Pancreas (tissue), 10 donors: ENCODE measurements around the gene LPIN1. TPM values are rescaled to one million over a fixed set of nuclear protein-coding genes. Genes with fewer than 3 reads are reported as not detected.

ENCODE experiments used
- ATAC-seq, 4 donors: fragments of 200-7000 bp; cut with Tn5 transposase; one replicate each; pipeline versions ENCODE4 v1.8.0 to v1.9.1; 2020; ENCODE audit warnings: mild to moderate bottlenecking in 4 of 4, moderate library complexity in 4 of 4
- DNase-seq, 6 donors: peaks; one replicate each; pipeline ENCODE4 v3.0.0-alpha.2; 2020
- FAIRE-seq: peaks from 2 replicates; lab custom pipeline; 2012; peaks lifted over from hg19 to GRCh38; lab: Jason Lieb, UNC
- H3K27ac ChIP-seq, 4 donors: fragments of 200-600 bp; sonication (generic); 1 replicate in 3 of 4; 2 replicates in 1 of 4; pipeline versions ENCODE4 v1.5.0 to v1.8.0; 2020
- H3K27me3 ChIP-seq, 4 donors: fragments of 200-600 bp; one replicate each; pipeline ENCODE4 v1.8.0; 2021
- H3K36me3 ChIP-seq, 3 donors: fragments of 200-600 bp; sonication (generic) in 1 of 3; one replicate each; pipeline versions ENCODE4 v1.5.0 to v1.8.0; 2020 to 2021
- H3K4me1 ChIP-seq, 3 donors: fragments of 200-600 bp; one replicate each; pipeline ENCODE4 v1.8.0; 2021
- H3K4me3 ChIP-seq, 4 donors: fragments of 200-600 bp; sonication (generic) in 2 of 4; one replicate each; pipeline versions ENCODE4 v1.5.0 to v1.8.0; 2020 to 2021
- H3K9me3 ChIP-seq, 4 donors: fragments of 200-600 bp; one replicate each; pipeline ENCODE4 v1.8.0; 2021
- WGBS, 2 donors: extraction: QIAGEN DNeasy Blood & Tissue Kit; methylation state at CpG; one replicate each; pipeline ENCODE4 v1.1.7; 2013; 5-methylcytosine and 5-hydroxymethylcytosine counted together
- intact Hi-C, 3 donors: fragments of 100-400 bp; cut with DNase I; formaldehyde crosslinking; loops; one replicate each; pipeline versions ENCODE4 v1.11.1 to v1.14.2; 2022
- polyA plus RNA-seq, 2 donors: library from polyadenylated mRNA; stranded (reverse); fragments of 200-250 nt; gene quantifications; one replicate each; pipeline ENCODE4 v1.2.3, GENCODE V29; 2013
- total RNA-seq, 6 donors: library from RNA; stranded (reverse); fragmentation: NEBNext Ultra II Directional in 4 of 6; extraction: Animal tissue kit (Norgen Biotek cat#: 25700) in 4 of 6; gene quantifications; one replicate each; pipeline versions ENCODE4 v1.2.1 to v1.2.4, GENCODE V29; 2021 to 2023
- TF ChIP-seq, protein P1 (sequence below), 4 donors: fragments of 200-600 bp; sonication (generic) in 3 of 4; IDR thresholded peaks; one replicate each; pipeline versions ENCODE4 v1.5.0 to v1.8.0; 2021; ENCODE audit warnings: antibody characterized with exemption in 4 of 4
- donor health status: healthy with polysubstance abuse.
- donor health status: DM: no; HTN: no; CAD: no; lungs with moderate emphysema.
- donor health status: DM: no; HTN: no; CAD: no.
- donor health status: control.
- donor health status: control.
- donor health status: Bipolar disorder and iron deficiency.
- donor health status: DM: yes; HTN: yes; CAD: no.
- donor health status: DM: no; HTN: no; CAD: no.
- donor health status: DM: no; HTN: no; CAD: no.
- donor health status: DM: yes; HTN: yes; CAD: no.

LPIN1 gene
- total and polyA plus RNA-seq, 8 donors: 7.4 to 16.5 (median 9.9) TPM

DNA sequence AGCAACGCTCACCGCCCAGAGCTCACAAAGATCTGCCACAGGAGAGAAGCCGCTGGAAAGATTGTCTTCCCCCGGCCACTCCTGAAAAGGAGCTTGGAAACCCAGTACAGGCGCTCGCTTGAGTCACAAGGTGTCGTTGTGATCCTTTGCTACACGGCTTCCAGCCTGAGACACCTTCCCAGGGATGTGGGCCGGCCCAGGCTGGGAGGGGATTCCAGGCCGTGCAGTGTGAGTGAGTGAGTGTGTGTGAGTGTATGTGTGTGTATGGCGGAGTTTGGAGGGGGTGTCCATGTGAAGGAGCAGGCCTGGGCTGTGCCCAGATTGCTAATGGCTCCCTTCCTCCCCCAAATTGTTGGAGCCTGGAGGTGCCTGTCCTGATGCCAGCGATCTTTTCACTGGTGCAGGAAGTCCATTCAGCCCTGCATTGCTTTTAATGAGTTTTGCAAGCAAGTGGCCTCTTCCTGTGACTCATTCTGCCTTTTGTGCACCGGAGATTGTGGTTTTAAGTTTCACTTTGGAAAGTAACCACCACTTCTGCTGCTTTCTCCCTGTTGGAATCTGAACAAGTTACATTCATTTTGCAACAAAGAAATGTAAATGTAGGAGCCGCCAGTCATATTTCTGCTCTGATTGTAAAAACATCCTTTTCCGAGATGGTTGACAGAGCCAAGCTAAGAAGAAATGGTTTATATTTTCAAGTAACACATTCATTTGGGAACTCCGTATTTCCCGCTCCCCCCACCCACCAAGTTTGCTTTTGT lies 83.7 kb downstream of the LPIN1 start:
- peak in 5 of 6 donors; percentile 25 to 72 (median 63) for DNase-seq
- TF ChIP-seq, protein P1, sequence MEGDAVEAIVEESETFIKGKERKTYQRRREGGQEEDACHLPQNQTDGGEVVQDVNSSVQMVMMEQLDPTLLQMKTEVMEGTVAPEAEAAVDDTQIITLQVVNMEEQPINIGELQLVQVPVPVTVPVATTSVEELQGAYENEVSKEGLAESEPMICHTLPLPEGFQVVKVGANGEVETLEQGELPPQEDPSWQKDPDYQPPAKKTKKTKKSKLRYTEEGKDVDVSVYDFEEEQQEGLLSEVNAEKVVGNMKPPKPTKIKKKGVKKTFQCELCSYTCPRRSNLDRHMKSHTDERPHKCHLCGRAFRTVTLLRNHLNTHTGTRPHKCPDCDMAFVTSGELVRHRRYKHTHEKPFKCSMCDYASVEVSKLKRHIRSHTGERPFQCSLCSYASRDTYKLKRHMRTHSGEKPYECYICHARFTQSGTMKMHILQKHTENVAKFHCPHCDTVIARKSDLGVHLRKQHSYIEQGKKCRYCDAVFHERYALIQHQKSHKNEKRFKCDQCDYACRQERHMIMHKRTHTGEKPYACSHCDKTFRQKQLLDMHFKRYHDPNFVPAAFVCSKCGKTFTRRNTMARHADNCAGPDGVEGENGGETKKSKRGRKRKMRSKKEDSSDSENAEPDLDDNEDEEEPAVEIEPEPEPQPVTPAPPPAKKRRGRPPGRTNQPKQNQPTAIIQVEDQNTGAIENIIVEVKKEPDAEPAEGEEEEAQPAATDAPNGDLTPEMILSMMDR (IDR thresholded peaks at IDR 0.05): no peak
- peak overlapping the region in 2 of 4 donors; percentile 6 to 8 for H3K4me3 ChIP-seq
- peak overlapping the region; percentile 13 to 84 (median 64) for H3K27ac ChIP-seq
- peak; percentile 67 to 91 (median 88) for ATAC-seq
- peaks cover 0 to under 1% (median 0%) of the 10 kb centered on the region in 3 donors for H3K36me3 ChIP-seq
- FAIRE-seq: no peak
- no peaks in the 10 kb centered on the region for H3K27me3 ChIP-seq
- peaks cover 12 to 22% (median 21%) of the 10 kb centered on the region in 3 donors for H3K4me1 ChIP-seq
- WGBS, 2 donors: 14 to 23% methylated on average over 17 of the region's 17 CpGs
- intact Hi-C loops: loop anchor here in 1 of 3 donors (10.0 kb wide), 2 partner anchors 1105 to 1175 kb away; no protein-coding TSS in a partner anchor
- H3K9me3 ChIP-seq: no peaks in the 10 kb centered on the region

DNA sequence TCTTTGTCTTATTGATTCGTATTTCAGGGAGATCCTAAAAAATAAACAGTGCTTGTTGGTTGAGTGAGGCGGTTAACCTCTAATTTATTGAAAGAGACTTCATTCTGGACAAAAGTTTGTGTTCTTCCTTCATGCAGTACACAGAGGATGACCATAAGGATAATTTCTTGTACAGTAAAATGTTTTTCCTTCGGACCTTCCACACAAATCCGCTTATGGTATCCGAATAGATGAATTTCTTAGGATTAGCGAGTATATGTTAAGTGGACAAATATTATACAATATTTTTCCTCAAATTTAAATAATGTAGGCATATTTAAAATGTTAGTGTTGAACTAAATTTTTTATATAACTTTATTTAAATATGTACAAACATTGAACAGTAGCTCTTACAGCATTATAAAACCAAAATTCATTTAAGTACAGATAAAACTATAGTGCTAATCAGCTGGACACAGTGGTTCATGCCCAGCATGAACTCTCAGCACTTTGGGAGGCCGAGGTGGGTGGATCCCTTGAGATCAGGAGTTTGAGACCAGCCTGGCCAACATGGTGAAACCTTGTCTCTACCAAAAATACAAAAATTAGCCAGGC lies 84.4 kb downstream of the LPIN1 start:
- intact Hi-C loops: loop anchor here in 1 of 3 donors (10.0 kb wide), 1 partner anchor 1104 kb away; no protein-coding TSS in a partner anchor

DNA sequence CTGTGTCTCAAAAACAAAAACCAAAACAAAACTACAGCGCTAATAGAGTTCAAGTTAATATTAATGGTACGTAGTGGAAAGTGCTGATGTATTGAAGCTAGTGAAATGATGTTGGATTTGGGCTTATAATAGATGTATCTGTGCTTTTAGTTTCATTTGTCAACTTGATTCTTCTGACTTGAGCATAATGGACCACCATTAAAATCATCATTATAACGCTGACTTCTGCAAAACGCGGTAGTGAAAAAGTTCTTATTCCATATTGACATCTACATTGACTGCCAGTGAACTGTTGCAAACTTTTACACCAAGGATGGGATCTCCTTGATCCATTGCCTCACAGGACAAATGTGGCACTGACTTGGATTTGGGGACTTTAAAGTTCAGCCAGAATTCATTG lies 85.0 kb downstream of the LPIN1 start:
- WGBS, 2 donors: 93 to 98% methylated on average over 5 of the region's 5 CpGs
- intact Hi-C loops: loop anchor here in 1 of 3 donors (10.0 kb wide), 1 partner anchor 1103 kb away; no protein-coding TSS in a partner anchor
- H3K9me3 ChIP-seq: no peaks in the 10 kb centered on the region
- TF ChIP-seq, protein P1 (IDR thresholded peaks at IDR 0.05): no peak
- no peak for ATAC-seq
- no peak for DNase-seq
- no peak overlapping the region for H3K4me3 ChIP-seq
- peaks cover 12 to 22% (median 21%) of the 10 kb centered on the region in 3 donors for H3K4me1 ChIP-seq
- H3K36me3 ChIP-seq: no peaks in the 10 kb centered on the region
- H3K27ac ChIP-seq: no peak overlapping the region
- no peak for FAIRE-seq
- no peaks in the 10 kb centered on the region for H3K27me3 ChIP-seq

More for the DNA sequence above, 84.4 kb downstream of the LPIN1 start:
- 62 to 64% methylated on average over 7 of the region's 7 CpGs for WGBS, 2 donors
- Histone ChIP-seq H3K36me3 (no peaks in the 10 kb centered on the region), H3K9me3 (no peaks in the 10 kb centered on the region), H3K27me3 (no peaks in the 10 kb centered on the region), H3K27ac (peak overlapping the region; percentile 11 to 84 (median 64)), H3K4me3 (peak overlapping the region in 1 of 4 donors; percentile 8), H3K4me1 (peaks cover 12 to 22% (median 21%) of the 10 kb centered on the region in 3 donors)
- TF ChIP-seq, protein P1 (IDR thresholded peaks at IDR 0.05): no peak
- DNase-seq (no peak), FAIRE-seq (no peak), ATAC-seq (no peak)

- H3K27me3 ChIP-seq: no peaks in the 10 kb centered on the region
- H3K27ac ChIP-seq: no peak overlapping the region
- no peak for FAIRE-seq
- 64 to 70% methylated on average over 5 of the region's 5 CpGs for WGBS, 2 donors
- H3K4me1 ChIP-seq: peaks cover 12 to 22% (median 21%) of the 10 kb centered on the region in 3 donors
- TF ChIP-seq, protein P1 (IDR thresholded peaks at IDR 0.05): no peak
- no peak for DNase-seq
- ATAC-seq: no peak
- intact Hi-C loops: loop anchor here in 1 of 3 donors (10.0 kb wide), 1 partner anchor 1102 kb away; no protein-coding TSS in a partner anchor
- no peak overlapping the region for H3K4me3 ChIP-seq
- H3K9me3 ChIP-seq: no peaks in the 10 kb centered on the region
- H3K36me3 ChIP-seq: no peaks in the 10 kb centered on the region
Observed at GRCh38 chr2:11832531-11832930, 86.1 kb downstream of the LPIN1 start.
